HEK293T (cell line): ENCODE results near the gene ATP8A2.

Experiments used
- BHLHE40 ChIP-seq: fragments of 450-650 bp; IDR thresholded peaks from 2 replicates; pipeline ENCODE4 v1.6.1; 2016; ENCODE audit warnings: mild to moderate bottlenecking, moderate library complexity, borderline replicate concordance
- CTBP1 ChIP-seq: fragments of 450-650 bp; IDR thresholded peaks from 2 replicates; pipeline ENCODE4 v1.6.1; 2016; ENCODE audit warnings: borderline replicate concordance
- ELF4 ChIP-seq: fragments of 450-650 bp; IDR thresholded peaks from 2 replicates; pipeline ENCODE4 v1.6.1; 2017; ENCODE audit warnings: antibody characterized with exemption
- FOXA1 ChIP-seq: fragments of 450-650 bp; IDR thresholded peaks from 2 replicates; pipeline ENCODE4 v1.6.1; 2016; ENCODE audit warnings: mild to moderate bottlenecking
- FOXK2 ChIP-seq: fragments of 450-650 bp; IDR thresholded peaks from 2 replicates; pipeline ENCODE4 v1.6.1; 2016; ENCODE audit warnings: mild to moderate bottlenecking
- LEF1 ChIP-seq: fragments of 450-650 bp; IDR thresholded peaks from 2 replicates; pipeline ENCODE4 v1.6.1; 2017; ENCODE audit warnings: mild to moderate bottlenecking, borderline replicate concordance
- NFRKB ChIP-seq: fragments of 450-650 bp; IDR thresholded peaks from 2 replicates; pipeline ENCODE4 v1.6.1; 2016; ENCODE audit warnings: mild to moderate bottlenecking, moderate library complexity
- PKNOX1 ChIP-seq: fragments of 450-650 bp; IDR thresholded peaks from 2 replicates; pipeline ENCODE4 v1.6.1; 2016
- SP1 ChIP-seq: fragments of 450-650 bp; IDR thresholded peaks from 2 replicates; pipeline ENCODE4 v1.6.1; 2017
- SUZ12 ChIP-seq: fragments of 450-650 bp; IDR thresholded peaks from 2 replicates; pipeline ENCODE4 v1.6.1; 2016; ENCODE audit warnings: mild to moderate bottlenecking
- TARDBP ChIP-seq: fragments of 450-650 bp; IDR thresholded peaks from 2 replicates; pipeline ENCODE4 v1.6.1; 2016

- TF ChIP-seq CTBP1 (no peak), SP1 (no peak), SUZ12 (no peak), FOXA1 (no peak), PKNOX1 (no peak), FOXK2 (no peak), ELF4 (no peak), TARDBP (no peak), LEF1 (no peak), BHLHE40 (no peak), NFRKB (no peak)
Observed at GRCh38 chr13:25865391-25865790, 493.6 kb downstream of the ATP8A2 start.
